Panc1 (cell line): Measurements from ENCODE around the gene FBXL15.

ENCODE experiments used
- POLR2AphosphoS5 ChIP-seq: IDR thresholded peaks from 2 replicates; pipeline ENCODE4 v1.6.1; 2012; ENCODE audit warnings: mild to moderate bottlenecking, low read depth, low read length, moderate library complexity
- SIN3A ChIP-seq: IDR thresholded peaks from 2 replicates; pipeline ENCODE4 v1.6.1; 2012; ENCODE audit warnings: low read depth, mild to moderate bottlenecking, low read length, moderate library complexity, borderline replicate concordance; ENCODE audit not compliant: insufficient read depth
- TF ChIP-seq, protein P1 (sequence below): fragments of 450-650 bp; IDR thresholded peaks from 2 replicates; pipeline ENCODE4 v1.5.1; 2017; ENCODE audit warnings: mild to moderate bottlenecking

DNA sequence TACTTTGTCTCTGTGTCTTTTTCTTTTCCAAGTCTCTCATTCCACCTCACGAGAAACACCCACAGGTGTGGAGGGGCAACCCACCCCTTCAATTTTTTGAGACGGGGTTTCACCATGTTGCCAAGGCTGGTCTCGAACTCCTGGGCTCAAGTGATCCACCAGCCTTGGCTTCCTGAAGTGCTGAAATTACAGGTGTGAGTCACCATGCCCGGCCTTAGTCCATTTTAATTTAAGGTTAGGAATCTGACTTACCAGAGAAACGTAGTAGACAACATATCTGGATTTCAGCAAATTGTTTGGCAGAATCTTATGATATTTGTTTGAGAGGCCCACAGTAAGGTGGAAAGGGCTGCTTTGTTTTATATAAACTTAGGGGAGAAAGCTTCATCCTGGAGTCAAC, 28.3 kb upstream of the FBXL15 start:
- TF ChIP-seq, protein P1, sequence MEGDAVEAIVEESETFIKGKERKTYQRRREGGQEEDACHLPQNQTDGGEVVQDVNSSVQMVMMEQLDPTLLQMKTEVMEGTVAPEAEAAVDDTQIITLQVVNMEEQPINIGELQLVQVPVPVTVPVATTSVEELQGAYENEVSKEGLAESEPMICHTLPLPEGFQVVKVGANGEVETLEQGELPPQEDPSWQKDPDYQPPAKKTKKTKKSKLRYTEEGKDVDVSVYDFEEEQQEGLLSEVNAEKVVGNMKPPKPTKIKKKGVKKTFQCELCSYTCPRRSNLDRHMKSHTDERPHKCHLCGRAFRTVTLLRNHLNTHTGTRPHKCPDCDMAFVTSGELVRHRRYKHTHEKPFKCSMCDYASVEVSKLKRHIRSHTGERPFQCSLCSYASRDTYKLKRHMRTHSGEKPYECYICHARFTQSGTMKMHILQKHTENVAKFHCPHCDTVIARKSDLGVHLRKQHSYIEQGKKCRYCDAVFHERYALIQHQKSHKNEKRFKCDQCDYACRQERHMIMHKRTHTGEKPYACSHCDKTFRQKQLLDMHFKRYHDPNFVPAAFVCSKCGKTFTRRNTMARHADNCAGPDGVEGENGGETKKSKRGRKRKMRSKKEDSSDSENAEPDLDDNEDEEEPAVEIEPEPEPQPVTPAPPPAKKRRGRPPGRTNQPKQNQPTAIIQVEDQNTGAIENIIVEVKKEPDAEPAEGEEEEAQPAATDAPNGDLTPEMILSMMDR, result no peak
- no peak for TF ChIP-seq SIN3A
- no peak for TF ChIP-seq POLR2AphosphoS5
